SK-N-SH (cell line): ENCODE results near the gene OR2D2.

Experiments
- CHD2 ChIP-seq: fragments of 150-350 bp; IDR thresholded peaks from 2 replicates; pipeline ENCODE4 v1.6.1; 2018; ENCODE audit warnings: low read length; ENCODE audit not compliant: partially characterized antibody
- EZH2phosphoT487 ChIP-seq: fragments of 200-600 bp; sonication (generic); IDR thresholded peaks from 2 replicates; pipeline ENCODE4 v1.6.1; 2017; ENCODE audit warnings: low read depth, mixed run types, mild to moderate bottlenecking, antibody characterized with exemption, moderate library complexity, borderline replicate concordance
- FOXM1 ChIP-seq: IDR thresholded peaks from 2 replicates; pipeline ENCODE4 v1.4.0; 2012; ENCODE audit warnings: low read depth, mild to moderate bottlenecking
- RAD21 ChIP-seq: IDR thresholded peaks from 2 replicates; pipeline ENCODE4 v1.6.1; 2012; ENCODE audit warnings: mild to moderate bottlenecking, low read length
- RFX5 ChIP-seq: IDR thresholded peaks from 2 replicates; pipeline ENCODE4 v1.6.1; 2012; ENCODE audit warnings: mild to moderate bottlenecking, improper control_type of control experiment, low read length
- SIN3A ChIP-seq: IDR thresholded peaks from 2 replicates; pipeline ENCODE4 v1.6.1; 2012; ENCODE audit warnings: low read depth, mild to moderate bottlenecking, low read length, moderate library complexity, borderline replicate concordance
- YY1 ChIP-seq: IDR thresholded peaks from 2 replicates; pipeline ENCODE4 v1.4.0; 2012; ENCODE audit warnings: low read depth, mild to moderate bottlenecking
- TF ChIP-seq, protein P1 (sequence below): fragments of 200-600 bp; sonication (generic); IDR thresholded peaks from 2 replicates; pipeline ENCODE4 v1.6.1; 2017; ENCODE audit warnings: antibody characterized with exemption, mild to moderate bottlenecking, moderate library complexity

DNA sequence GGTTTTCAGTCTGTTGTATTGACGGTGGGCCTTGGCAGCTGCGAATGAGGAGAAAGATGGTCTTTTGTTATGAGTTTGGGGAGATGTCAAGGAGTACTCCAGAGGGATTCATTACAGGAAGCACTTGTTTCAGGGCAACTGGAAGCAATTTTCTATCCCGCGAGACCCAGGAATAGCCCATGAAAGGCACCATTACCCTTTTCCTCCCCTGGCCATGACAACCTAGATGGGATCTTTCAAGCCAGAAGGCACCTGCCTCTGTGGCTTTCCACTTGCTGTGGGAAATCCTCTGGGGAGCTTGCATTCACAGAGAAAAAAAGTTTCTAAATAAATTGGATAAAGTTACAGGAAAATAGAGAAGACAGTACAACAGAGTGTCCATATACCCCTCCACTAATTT is 36.6 kb upstream of the OR2D2 start:
- TF ChIP-seq SIN3A (no peak), RAD21 (no peak), FOXM1 (no peak), RFX5 (no peak), CHD2 (no peak), EZH2phosphoT487 (no peak), YY1 (no peak)
- TF ChIP-seq, protein P1, sequence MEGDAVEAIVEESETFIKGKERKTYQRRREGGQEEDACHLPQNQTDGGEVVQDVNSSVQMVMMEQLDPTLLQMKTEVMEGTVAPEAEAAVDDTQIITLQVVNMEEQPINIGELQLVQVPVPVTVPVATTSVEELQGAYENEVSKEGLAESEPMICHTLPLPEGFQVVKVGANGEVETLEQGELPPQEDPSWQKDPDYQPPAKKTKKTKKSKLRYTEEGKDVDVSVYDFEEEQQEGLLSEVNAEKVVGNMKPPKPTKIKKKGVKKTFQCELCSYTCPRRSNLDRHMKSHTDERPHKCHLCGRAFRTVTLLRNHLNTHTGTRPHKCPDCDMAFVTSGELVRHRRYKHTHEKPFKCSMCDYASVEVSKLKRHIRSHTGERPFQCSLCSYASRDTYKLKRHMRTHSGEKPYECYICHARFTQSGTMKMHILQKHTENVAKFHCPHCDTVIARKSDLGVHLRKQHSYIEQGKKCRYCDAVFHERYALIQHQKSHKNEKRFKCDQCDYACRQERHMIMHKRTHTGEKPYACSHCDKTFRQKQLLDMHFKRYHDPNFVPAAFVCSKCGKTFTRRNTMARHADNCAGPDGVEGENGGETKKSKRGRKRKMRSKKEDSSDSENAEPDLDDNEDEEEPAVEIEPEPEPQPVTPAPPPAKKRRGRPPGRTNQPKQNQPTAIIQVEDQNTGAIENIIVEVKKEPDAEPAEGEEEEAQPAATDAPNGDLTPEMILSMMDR, result no peak
